HG02938 (cell line): Measurements from ENCODE around the gene CFAP54.

Source experiments
- ATAC-seq: cut with Tn5 transposase; IDR thresholded peaks from one replicate; pipeline ENCODE4 v1.9.1; 2021; ENCODE audit warnings: mild to moderate bottlenecking, moderate library complexity; ENCODE audit not compliant: unreplicated experiment

Gene CFAP54

GRCh38 chr12:96811083-96811482 is 321.7 kb downstream of the CFAP54 start:
- ATAC-seq = no peak

GRCh38 chr12:96812153-96812552 is 322.8 kb downstream of the CFAP54 start:
- ATAC-seq = no peak

- no peak for ATAC-seq
These were observed 324.8 kb downstream of the CFAP54 start for GRCh38 chr12:96814200-96814599.

- no peak for ATAC-seq
These were observed 332.2 kb downstream of the CFAP54 start for GRCh38 chr12:96821592-96821991.

- ATAC-seq = no peak
These were observed 333.3 kb downstream of the CFAP54 start for GRCh38 chr12:96822641-96823040.

GRCh38 chr12:96824074-96824837 is 334.9 kb downstream of the CFAP54 start:
- no peak for ATAC-seq

GRCh38 chr12:96824838-96825236 is 335.5 kb downstream of the CFAP54 start:
- ATAC-seq = no peak

- no peak for ATAC-seq
These were observed 338.9 kb downstream of the CFAP54 start for GRCh38 chr12:96828169-96828789.

- no peak for ATAC-seq
These were observed 340.0 kb downstream of the CFAP54 start for GRCh38 chr12:96829354-96829753.

GRCh38 chr12:96831346-96831745 is 342.0 kb downstream of the CFAP54 start:
- ATAC-seq = no peak

GRCh38 chr12:96846293-96846692 is 356.9 kb downstream of the CFAP54 start:
- no peak for ATAC-seq

- ATAC-seq = no peak
These were observed 361.3 kb downstream of the CFAP54 start for GRCh38 chr12:96850676-96851075.

- no peak for ATAC-seq
These were observed 368.8 kb downstream of the CFAP54 start for GRCh38 chr12:96858162-96858561.

- no peak for ATAC-seq
These were observed 372.3 kb downstream of the CFAP54 start for GRCh38 chr12:96861656-96862055.

GRCh38 chr12:96862326-96862725 is 372.9 kb downstream of the CFAP54 start:
- ATAC-seq = no peak

- ATAC-seq = no peak
These were observed 375.0 kb downstream of the CFAP54 start for GRCh38 chr12:96864335-96864734.

GRCh38 chr12:96866801-96867590 is 377.6 kb downstream of the CFAP54 start:
- no peak for ATAC-seq

- ATAC-seq = no peak
These were observed 381.6 kb downstream of the CFAP54 start for GRCh38 chr12:96870946-96871345.

- no peak for ATAC-seq
These were observed 383.6 kb downstream of the CFAP54 start for GRCh38 chr12:96872961-96873360.

- no peak for ATAC-seq
These were observed 384.8 kb downstream of the CFAP54 start for GRCh38 chr12:96874211-96874610.

- ATAC-seq = no peak
These were observed 387.6 kb downstream of the CFAP54 start for GRCh38 chr12:96876966-96877365.

- ATAC-seq = no peak
These were observed 389.3 kb downstream of the CFAP54 start for GRCh38 chr12:96878704-96879103.
